Fibroblast of mammary gland (primary cell): ENCODE data around the gene DNAH14.
A peak's percentile ranks its signal among the peaks of the same experiment; 100 is the strongest.
"Not testable (repeated sequence)": the region's sequence is repeated elsewhere in the genome, so short reads cannot be mapped to it uniquely, and the experiment has no call there.

Source experiments
- DNase-seq: peaks from one replicate; pipeline ENCODE4 v3.0.0-alpha.2; 2010; ENCODE audit warnings: low read depth
- H3K4me3 ChIP-seq: 2 replicates; pipeline ENCODE4 v1.5.1; 2011; ENCODE audit warnings: low read depth, mild to moderate bottlenecking, low read length, moderate library complexity; ENCODE audit not compliant: control insufficient read depth
- CTCF ChIP-seq: conservative IDR thresholded peaks from 2 replicates; pipeline ENCODE4 v1.5.1; 2011; ENCODE audit warnings: low read depth, low read length, inconsistent platforms; ENCODE audit not compliant: control insufficient read depth, insufficient read depth

Gene DNAH14

GRCh38 chr1:224929335-224930237 is at the start of gene DNAH14:
DNAH14 (plus strand) TSS chr1:224929675; CDS start chr1:224952703, 23,028 bp downstream.
- H3K4me3 ChIP-seq, result peak within 1 kb of the TSS; percentile 63
- peak; percentile 79 for DNase-seq
- no peak for TF ChIP-seq CTCF

- no peak for TF ChIP-seq CTCF
- no peak overlapping the region for H3K4me3 ChIP-seq
- DNase-seq, result no peak
Measured at GRCh38 chr1:224880593-224881307, 48.7 kb upstream of the DNAH14 start.

- H3K4me3 ChIP-seq, DNase-seq: not testable (repeated sequence)
Measured at GRCh38 chr1:224881308-224881692, 48.2 kb upstream of the DNAH14 start.

GRCh38 chr1:224881762-224882211 is 47.7 kb upstream of the DNAH14 start:
- H3K4me3 ChIP-seq, result no peak overlapping the region
- no peak for DNase-seq
- no peak for TF ChIP-seq CTCF

GRCh38 chr1:224882264-224882663 is 47.2 kb upstream of the DNAH14 start:
- DNase-seq, result no peak
- H3K4me3 ChIP-seq, result no peak overlapping the region
- TF ChIP-seq CTCF, result no peak

- DNase-seq, result no peak
- TF ChIP-seq CTCF, result no peak
- no peak overlapping the region for H3K4me3 ChIP-seq
Measured at GRCh38 chr1:224883091-224883490, 46.4 kb upstream of the DNAH14 start.

- H3K4me3 ChIP-seq, result no peak overlapping the region
- peak; percentile 10 for DNase-seq
- no peak for TF ChIP-seq CTCF
Measured at GRCh38 chr1:224884361-224884801, 45.1 kb upstream of the DNAH14 start.

GRCh38 chr1:224885376-224885775 is 44.1 kb upstream of the DNAH14 start:
- not testable (repeated sequence) for H3K4me3 ChIP-seq, DNase-seq
